BE2C (cell line): ENCODE results near the gene SIVA1.

ENCODE experiments used
- DNase-seq: peaks from one replicate; pipeline ENCODE4 v3.0.0-alpha.2; 2020
- H3K27me3 ChIP-seq: fragments of 250-450 bp; sonication (Bioruptor Pico); 2 replicates; pipeline ENCODE4 v1.5.1; 2020; ENCODE audit warnings: mild to moderate bottlenecking
- H3K36me3 ChIP-seq: fragments of 250-450 bp; sonication (Bioruptor Pico); 2 replicates; pipeline ENCODE4 v1.5.1; 2020; ENCODE audit warnings: mild to moderate bottlenecking
- H3K4me1 ChIP-seq: fragments of 250-450 bp; sonication (Bioruptor Pico); 2 replicates; pipeline ENCODE4 v1.5.1; 2020
- H3K4me3 ChIP-seq: 2 replicates; pipeline ENCODE4 v1.5.1; 2011; ENCODE audit warnings: low read depth, low read length
- H3K9me3 ChIP-seq: fragments of 250-450 bp; sonication (Bioruptor Pico); 2 replicates; pipeline ENCODE4 v1.5.1; 2020
- CTCF ChIP-seq: IDR thresholded peaks from 2 replicates; pipeline ENCODE4 v1.5.1; 2012; ENCODE audit warnings: mild to moderate bottlenecking, low read depth, low read length

Gene SIVA1

GRCh38 chr14:104786726-104787675, 34.1 kb downstream of the SIVA1 start:
- TF ChIP-seq CTCF, result no peak
- Histone ChIP-seq H3K4me3 (no peak overlapping the region), H3K9me3 (no peaks in the 10 kb centered on the region), H3K4me1 (no peaks in the 10 kb centered on the region), H3K36me3 (peaks cover 24% of the 10 kb centered on the region), H3K27me3 (no peaks in the 10 kb centered on the region)
- DNase-seq, result no peak

GRCh38 chr14:104787736-104788135, 34.8 kb downstream of the SIVA1 start:
- Histone ChIP-seq H3K4me3 (no peak overlapping the region), H3K9me3 (no peaks in the 10 kb centered on the region), H3K36me3 (peaks cover 28% of the 10 kb centered on the region), H3K27me3 (no peaks in the 10 kb centered on the region), H3K4me1 (no peaks in the 10 kb centered on the region)
- DNase-seq, result no peak
- no peak for TF ChIP-seq CTCF

DNA sequence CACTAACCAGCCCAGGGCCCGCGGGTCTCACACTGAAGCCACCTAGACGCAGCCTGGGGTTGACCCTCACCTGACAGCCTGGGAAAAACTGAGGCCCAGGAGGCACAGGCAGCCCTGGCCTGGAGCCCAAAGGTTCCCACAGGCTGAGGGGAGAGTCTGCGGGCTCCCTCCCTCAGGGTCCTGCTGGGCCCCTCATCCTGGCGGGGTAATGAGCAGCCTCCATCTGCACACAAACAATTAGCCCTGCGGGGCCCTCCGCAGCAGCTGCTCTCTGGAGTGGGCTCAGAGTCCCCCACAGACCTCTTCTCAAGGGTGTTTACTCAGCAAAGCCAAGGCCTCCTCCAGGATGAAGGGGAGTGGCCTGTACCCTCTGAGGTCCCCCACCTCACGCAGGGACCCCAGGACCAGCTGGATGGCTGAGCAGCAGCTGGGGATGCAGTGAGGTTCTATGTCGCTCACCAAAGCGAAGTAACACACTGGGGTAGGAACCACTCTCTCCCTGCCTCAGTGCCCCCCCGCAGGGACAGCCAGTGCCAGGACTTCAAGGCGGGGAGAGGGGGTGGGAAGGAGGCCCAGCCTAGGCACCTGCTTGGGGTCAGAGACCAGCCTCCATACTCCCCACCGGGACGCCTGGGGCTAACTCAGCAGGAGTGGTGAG, 35.3 kb downstream of the SIVA1 start:
- Histone ChIP-seq H3K36me3 (peaks cover 28% of the 10 kb centered on the region), H3K4me3 (no peak overlapping the region), H3K9me3 (no peaks in the 10 kb centered on the region), H3K27me3 (no peaks in the 10 kb centered on the region), H3K4me1 (no peaks in the 10 kb centered on the region)
- TF ChIP-seq CTCF, result no peak
- no peak for DNase-seq

DNA sequence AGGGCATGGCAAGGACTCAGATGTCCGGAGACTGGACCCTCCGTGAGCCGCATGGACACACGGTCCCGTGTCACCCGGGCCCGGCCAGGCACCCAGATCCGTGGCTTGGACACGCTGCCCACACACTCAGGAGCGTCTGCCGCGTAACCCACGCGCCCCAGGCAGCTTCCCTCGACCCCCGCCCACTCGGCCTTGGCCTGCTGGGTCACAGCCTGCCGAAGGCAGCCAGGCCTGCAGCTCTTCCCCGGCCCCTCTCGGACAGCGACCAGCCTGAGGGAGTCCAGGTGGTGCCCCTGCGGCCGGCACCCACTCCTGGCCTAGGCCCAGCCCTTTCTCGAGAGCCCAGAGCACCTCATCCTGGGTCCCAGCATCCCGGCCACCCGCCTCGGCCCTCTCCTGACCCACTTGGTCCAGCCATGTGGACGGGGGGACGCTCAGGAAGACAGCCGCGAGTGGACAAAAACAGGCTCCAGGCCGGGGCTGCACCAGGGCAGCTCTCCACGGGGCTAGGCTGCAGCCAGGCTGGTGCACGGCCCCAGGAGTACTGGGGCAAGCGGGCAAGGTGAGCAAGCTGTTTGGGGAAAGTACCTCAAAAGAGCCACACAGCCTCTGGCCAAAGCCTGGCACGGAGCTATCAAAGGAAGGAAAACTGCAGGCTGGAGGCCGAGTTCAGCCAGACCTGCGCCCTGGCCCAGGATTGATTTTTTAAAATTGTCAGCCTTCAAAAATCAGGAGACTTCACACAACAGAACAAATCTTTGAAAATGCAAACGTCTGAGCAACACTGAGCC, 36.1 kb downstream of the SIVA1 start:
- H3K9me3 ChIP-seq, result no peaks in the 10 kb centered on the region
- H3K36me3 ChIP-seq, result peaks cover 28% of the 10 kb centered on the region
- no peak overlapping the region for H3K4me3 ChIP-seq
- no peak for DNase-seq
- H3K4me1 ChIP-seq, result no peaks in the 10 kb centered on the region
- no peak for TF ChIP-seq CTCF
- no peaks in the 10 kb centered on the region for H3K27me3 ChIP-seq

DNA sequence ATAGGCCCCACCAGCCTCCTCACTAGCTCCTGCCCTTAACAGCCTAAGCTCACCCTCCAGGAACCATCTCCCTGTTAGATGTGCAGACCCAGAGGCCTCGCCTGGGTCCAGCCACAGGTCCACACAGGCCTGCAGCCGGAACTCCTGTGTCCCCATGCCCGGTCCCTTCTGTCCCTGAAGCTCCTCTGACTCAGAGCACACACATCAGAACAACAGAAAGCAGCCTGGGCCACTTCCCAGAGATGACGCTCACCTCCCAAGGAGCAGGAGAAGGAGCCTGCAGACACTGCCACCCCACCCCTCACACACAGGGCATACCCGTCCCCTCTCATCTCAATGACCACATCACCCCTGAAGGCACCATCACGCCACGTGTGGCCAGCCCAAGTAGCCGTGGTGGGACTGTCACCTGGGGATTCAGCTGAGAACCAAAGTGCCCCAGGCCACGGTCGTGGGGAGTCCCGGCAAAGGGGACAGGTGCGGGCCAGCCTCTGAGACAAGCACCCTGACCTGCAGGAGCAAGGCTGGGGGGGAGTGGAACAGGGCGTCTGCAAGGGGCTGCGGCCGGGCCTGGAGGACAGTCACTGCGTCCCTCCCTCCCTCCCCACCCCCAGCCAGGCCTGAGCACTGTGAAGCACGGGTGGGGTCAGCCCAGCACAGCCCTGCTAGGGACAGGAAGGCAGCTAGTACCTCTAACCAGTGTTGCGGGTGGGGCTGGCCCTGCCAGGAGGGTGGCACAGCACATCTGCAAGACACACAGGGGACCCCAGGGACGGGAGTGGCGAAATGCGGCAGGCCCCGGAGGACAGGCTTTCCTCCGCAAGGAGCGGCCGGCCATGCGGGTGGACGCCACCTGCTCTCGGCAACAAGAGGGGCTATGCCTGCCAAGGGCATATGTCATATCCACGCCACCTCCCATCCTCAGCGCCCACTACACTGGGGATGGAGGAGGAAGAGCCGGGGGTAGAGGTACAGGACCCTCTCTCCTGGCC, 37.1 kb downstream of the SIVA1 start:
- Histone ChIP-seq H3K27me3 (no peaks in the 10 kb centered on the region), H3K4me1 (no peaks in the 10 kb centered on the region), H3K9me3 (no peaks in the 10 kb centered on the region), H3K36me3 (peaks cover 28% of the 10 kb centered on the region), H3K4me3 (no peak overlapping the region)
- DNase-seq, result no peak
- TF ChIP-seq CTCF, result no peak
